GM10266 (cell line): ENCODE results near the gene RANBP17.
"Not testable (repeated sequence)": the region's sequence is repeated elsewhere in the genome, so short reads cannot be mapped to it uniquely, and the experiment has no call there.

Experiments
- DNase-seq: peaks from one replicate; pipeline ENCODE4 v3.0.0; 2012; ENCODE audit errors: extremely low spot score
- CTCF ChIP-seq: IDR thresholded peaks from 2 replicates; pipeline ENCODE4 v1.5.1; 2012; ENCODE audit warnings: mild to moderate bottlenecking, low read depth; ENCODE audit not compliant: control insufficient read depth, insufficient read depth; ENCODE audit errors: missing control alignments

Gene RANBP17

DNA sequence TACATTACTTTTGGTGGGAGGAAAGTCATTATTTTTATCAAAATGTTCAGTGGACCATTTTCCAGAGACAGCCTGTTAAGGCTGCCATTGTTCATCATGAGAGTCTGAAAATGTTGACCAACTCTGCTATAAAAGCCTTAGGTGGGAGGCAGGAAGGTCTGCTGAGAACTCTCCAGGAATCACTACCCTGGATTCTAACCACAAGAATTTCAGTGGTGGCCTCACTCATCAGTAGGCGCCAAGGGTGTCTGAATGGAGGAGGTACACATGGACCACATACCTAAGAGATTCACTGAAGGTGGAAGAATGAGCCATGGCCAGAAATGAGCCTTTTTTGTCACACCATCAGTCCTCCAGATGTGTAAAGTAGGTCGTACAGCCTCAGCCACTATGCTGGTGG lies 426.2 kb downstream of the RANBP17 start:
- no peak for DNase-seq
- TF ChIP-seq CTCF = no peak

GRCh38 chr5:171291371-171291770 lies 429.6 kb downstream of the RANBP17 start:
- no peak for TF ChIP-seq CTCF
- no peak for DNase-seq

DNA sequence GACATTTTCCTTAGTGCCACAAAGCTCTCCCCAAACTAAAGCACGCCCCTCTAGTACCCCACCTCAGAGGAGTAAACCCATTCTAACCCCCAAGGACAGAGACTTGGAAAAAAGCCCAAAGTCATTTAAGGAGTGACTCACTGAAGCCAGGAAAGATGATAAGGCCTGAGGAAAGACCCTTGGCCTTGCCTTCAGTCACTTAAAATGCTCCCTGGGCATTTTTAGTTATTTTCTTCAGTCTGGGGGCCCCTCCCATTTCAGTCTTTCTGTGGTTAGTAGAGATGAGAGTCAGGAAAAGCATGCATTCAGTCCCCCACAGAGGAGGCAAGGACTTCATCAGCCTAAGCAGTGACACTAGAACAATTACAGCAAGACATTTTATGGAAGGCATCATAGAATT lies 433.5 kb downstream of the RANBP17 start:
- no peak for DNase-seq
- TF ChIP-seq CTCF = no peak

GRCh38 chr5:171295801-171296200 lies 434.0 kb downstream of the RANBP17 start:
- TF ChIP-seq CTCF = no peak

GRCh38 chr5:171297941-171298340 lies 436.1 kb downstream of the RANBP17 start:
- not testable (repeated sequence) for DNase-seq

More at GRCh38 chr5:171295801-171296200, 434.0 kb downstream of the RANBP17 start:
- no peak for DNase-seq

- DNase-seq = no peak
- no peak for TF ChIP-seq CTCF
Observed at GRCh38 chr5:171299228-171299627, 437.4 kb downstream of the RANBP17 start.

DNA sequence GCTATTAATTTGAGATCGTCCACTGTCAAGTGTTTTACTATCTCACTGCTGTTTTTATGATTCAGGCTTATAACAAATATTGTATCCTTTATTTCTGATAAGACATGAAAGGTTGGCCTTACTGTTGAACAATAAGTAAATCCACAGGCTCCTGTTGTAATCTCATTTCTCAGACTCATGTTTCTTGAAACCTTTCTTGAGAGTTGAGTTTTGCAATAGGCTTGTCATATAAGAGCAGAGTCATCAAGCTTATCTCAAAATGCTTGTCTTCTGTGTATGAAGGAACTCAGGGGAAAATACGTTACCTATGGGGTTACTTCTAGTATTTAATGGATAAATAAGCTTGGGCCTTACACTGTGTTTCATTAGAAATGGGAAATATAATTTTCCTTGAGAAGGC lies 438.0 kb downstream of the RANBP17 start:
- DNase-seq = no peak

DNA sequence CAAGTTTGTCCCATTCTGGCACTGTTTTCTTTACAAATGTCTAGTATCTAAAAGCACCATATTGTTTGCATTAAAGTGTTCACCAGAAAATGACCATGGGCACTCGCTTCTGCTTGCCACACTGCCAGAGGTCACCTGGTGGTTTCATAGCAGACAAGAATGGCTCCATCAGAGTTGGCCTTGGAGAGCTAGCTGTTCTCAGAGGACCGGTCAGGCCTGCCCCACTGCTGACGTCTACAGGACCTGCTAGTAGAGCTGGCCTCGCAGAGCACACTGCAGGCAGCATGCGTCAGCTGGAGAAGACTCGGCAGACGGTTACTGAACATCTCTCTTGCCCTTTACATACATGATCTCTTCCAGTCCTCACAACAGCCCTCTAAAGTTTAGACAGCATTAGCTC lies 438.5 kb downstream of the RANBP17 start:
- DNase-seq = no peak
- TF ChIP-seq CTCF = no peak

More for the DNA sequence above, 438.0 kb downstream of the RANBP17 start:
- no peak for TF ChIP-seq CTCF
